ENCODE measurements around the gene CEACAM19. TPM values are rescaled to one million over a fixed set of nuclear protein-coding genes. Genes with fewer than 3 reads are reported as not detected.
"Not testable (repeated sequence)": the region's sequence is repeated elsewhere in the genome, so short reads cannot be mapped to it uniquely, and the experiment has no call there.

The CEACAM19 gene
- total and polyA plus RNA-seq, 9 of the 15 experiments (the other 6 are each of a cell fraction or from before 2014, with no cell fraction given): 0.15 to 0.30 (median 0.23) TPM; not detected in 5

DNA sequence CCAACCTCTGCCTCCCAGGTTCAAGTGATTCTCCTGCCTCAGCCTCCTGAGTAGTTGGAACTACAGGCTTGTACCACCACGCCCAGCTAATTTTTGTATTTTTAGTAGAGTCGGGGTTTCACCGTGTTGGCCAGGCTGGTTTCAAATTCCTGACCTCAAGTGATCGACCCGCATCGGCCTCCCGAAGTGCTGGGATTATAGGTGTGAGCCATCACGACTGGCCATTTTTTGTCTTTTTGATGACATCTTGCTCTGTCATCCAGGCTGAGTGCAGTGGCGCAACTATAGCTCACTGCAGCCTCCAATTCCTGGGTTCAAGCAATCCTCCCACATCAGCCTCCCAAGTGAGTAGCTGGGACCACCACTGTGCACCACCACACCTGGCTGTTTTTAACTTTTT is 49.1 kb downstream of the CEACAM19 start:
- in situ Hi-C loops (cut with MboI): loop anchor here (5.0 kb wide), 2 partner anchors 47 to 148 kb away; no protein-coding TSS in a partner anchor

DNA sequence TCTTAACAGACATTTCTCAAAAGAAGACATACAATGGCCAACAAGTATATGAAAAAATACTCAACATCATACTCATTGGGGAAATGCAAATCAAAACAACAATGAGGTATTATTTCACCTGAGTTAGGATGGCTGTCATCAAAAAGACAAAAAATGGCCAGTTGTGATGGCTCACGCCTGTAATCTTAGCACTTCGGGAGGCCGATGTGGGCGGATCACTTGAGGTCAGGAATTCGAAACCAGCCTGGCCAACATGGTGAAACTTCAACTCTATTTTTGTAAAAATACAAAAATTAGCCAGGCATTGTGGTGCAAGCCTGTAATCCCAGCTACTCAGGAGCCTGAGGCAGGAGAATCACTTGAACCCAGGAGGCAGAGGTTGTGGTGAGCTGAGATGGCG is 49.7 kb downstream of the CEACAM19 start:
- in situ Hi-C loops (cut with MboI): loop anchor here (5.0 kb wide), 2 partner anchors 46 to 149 kb away; no protein-coding TSS in a partner anchor
- Histone ChIP-seq H3K9me3 (replicated peaks; ENCODE audit: control insufficient read depth, insufficient read depth, low read depth, low read length) (peaks cover 1% of the 10 kb centered on the region), H3K36me3 (ENCODE audit: control insufficient read depth, insufficient read depth, low read length) (no peaks in the 10 kb centered on the region), H2AFZ (ENCODE audit: low read depth, low read length) (no peak overlapping the region; the same call in 1 of the 2 replicates), H3K4me2 (ENCODE audit: insufficient read depth, low read length) (no peak overlapping the region), H4K20me1 (replicated peaks; ENCODE audit: control insufficient read depth, insufficient read depth, low read length) (no peaks in the 10 kb centered on the region), H3K27me3 (ENCODE audit: control insufficient read depth in 2 of 2, insufficient read depth in 2 of 2, low read length in 2 of 2) (no peaks in the 10 kb centered on the region), H3K9me1 (ENCODE audit: control insufficient read depth, insufficient read depth, low read length) (no peaks in the 10 kb centered on the region), H3K79me2 (ENCODE audit: control insufficient read depth, insufficient read depth, low read length) (no peaks in the 10 kb centered on the region), H3K9ac (ENCODE audit: insufficient read depth in 1 of 2, low read depth in 2 of 2, low read length in 2 of 2) (no peak overlapping the region), H3K4me1 (replicated peaks in 1 of 2; ENCODE audit: control insufficient read depth in 2 of 2, insufficient read depth in 2 of 2, low read length in 2 of 2) (peaks cover 20 to 31% of the 10 kb centered on the region in 2 experiments), H3K4me3 (no peak overlapping the region), H3K27ac (ENCODE audit: extremely low read depth, low read depth, low read length) (no peak overlapping the region)
- POLR2A ChIA-PET: interaction anchor here (0.6 to 2.2 kb wide), 4 partner anchors 11 to 443 kb away, joined by 3 to 7 read pairs (median 3); no protein-coding TSS in a partner anchor
- CTCF ChIA-PET (ENCODE audit: low intra/inter-chr PET ratio): interaction anchor here (0.9 kb wide), 1 partner anchor 51 kb away, joined by 5 read pairs; no protein-coding TSS in a partner anchor
- no peak for TF ChIP-seq HEY1 (CRISPR knock-in tag; IDR thresholded peaks at IDR 0.05; ENCODE audit: borderline replicate concordance)
- TF ChIP-seq, protein P1, sequence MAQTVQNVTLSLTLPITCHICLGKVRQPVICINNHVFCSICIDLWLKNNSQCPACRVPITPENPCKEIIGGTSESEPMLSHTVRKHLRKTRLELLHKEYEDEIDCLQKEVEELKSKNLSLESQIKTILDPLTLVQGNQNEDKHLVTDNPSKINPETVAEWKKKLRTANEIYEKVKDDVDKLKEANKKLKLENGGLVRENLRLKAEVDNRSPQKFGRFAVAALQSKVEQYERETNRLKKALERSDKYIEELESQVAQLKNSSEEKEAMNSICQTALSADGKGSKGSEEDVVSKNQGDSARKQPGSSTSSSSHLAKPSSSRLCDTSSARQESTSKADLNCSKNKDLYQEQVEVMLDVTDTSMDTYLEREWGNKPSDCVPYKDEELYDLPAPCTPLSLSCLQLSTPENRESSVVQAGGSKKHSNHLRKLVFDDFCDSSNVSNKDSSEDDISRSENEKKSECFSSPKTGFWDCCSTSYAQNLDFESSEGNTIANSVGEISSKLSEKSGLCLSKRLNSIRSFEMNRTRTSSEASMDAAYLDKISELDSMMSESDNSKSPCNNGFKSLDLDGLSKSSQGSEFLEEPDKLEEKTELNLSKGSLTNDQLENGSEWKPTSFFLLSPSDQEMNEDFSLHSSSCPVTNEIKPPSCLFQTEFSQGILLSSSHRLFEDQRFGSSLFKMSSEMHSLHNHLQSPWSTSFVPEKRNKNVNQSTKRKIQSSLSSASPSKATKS (CRISPR knock-in tag; IDR thresholded peaks at IDR 0.05): no peak
- no peak for TF ChIP-seq SMARCA4 (IDR thresholded peaks at IDR 0.05)
- no peak for TF ChIP-seq ETS2 (tag; IDR thresholded peaks at IDR 0.05; ENCODE audit: borderline replicate concordance, poor library complexity, severe bottlenecking)
- WGBS (ENCODE audit: insufficient coverage, low coverage, missing lambda C conversion rate): 34% methylated on average over 6 of the region's 6 CpGs
- ATAC-seq: no peak
- no peak for DNase-seq (ENCODE audit: extremely low read depth in 1 of 4, low spot score in 3 of 4)
- no TSS peak for BruUV-seq (replicated peaks)
- intact Hi-C loops (cut with micrococcal nuclease): no loop called here
- no peak for FAIRE-seq

More for the DNA sequence above, 49.1 kb downstream of the CEACAM19 start:
- peaks cover 16 to 29% of the 10 kb centered on the region in 2 experiments for H3K4me1 ChIP-seq (replicated peaks in 1 of 2; ENCODE audit: control insufficient read depth in 2 of 2, insufficient read depth in 2 of 2, low read length in 2 of 2)
- FAIRE-seq; H4K20me1 ChIP-seq (replicated peaks; ENCODE audit: control insufficient read depth, insufficient read depth, low read length); H3K4me3 ChIP-seq; H3K36me3 ChIP-seq (ENCODE audit: control insufficient read depth, insufficient read depth, low read length); H3K4me2 ChIP-seq (ENCODE audit: insufficient read depth, low read length); intact Hi-C loops (cut with micrococcal nuclease); H3K9me1 ChIP-seq (ENCODE audit: control insufficient read depth, insufficient read depth, low read length); H3K27me3 ChIP-seq (ENCODE audit: control insufficient read depth in 2 of 2, insufficient read depth in 2 of 2, low read length in 2 of 2); ATAC-seq; H3K79me2 ChIP-seq (ENCODE audit: control insufficient read depth, insufficient read depth, low read length); H3K9me3 ChIP-seq (replicated peaks; ENCODE audit: control insufficient read depth, insufficient read depth, low read depth, low read length); BruUV-seq (replicated peaks); H3K9ac ChIP-seq (ENCODE audit: insufficient read depth in 1 of 2, low read depth in 2 of 2, low read length in 2 of 2); H2AFZ ChIP-seq (ENCODE audit: low read depth, low read length); CTCF ChIA-PET (ENCODE audit: low intra/inter-chr PET ratio); DNase-seq (ENCODE audit: extremely low read depth in 1 of 4, low spot score in 3 of 4); H3K27ac ChIP-seq (ENCODE audit: extremely low read depth, low read depth, low read length): not testable (repeated sequence)
- POLR2A ChIA-PET: interaction anchor here (0.6 kb wide), 2 partner anchors 11 to 73 kb away, joined by 3 read pairs; no protein-coding TSS in a partner anchor
- WGBS (ENCODE audit: insufficient coverage, low coverage, missing lambda C conversion rate): 76% methylated on average over 9 of the region's 9 CpGs
